H1 (cell line): ENCODE data around the gene BAZ2B.

Experiments used
- EP300 ChIP-seq, 2 experiments: IDR thresholded peaks; 1 replicate in 1 of 2; 2 replicates in 1 of 2; pipeline ENCODE4 v1.6.1; 2011 to 2012; ENCODE audit warnings: low read depth in 2 of 2, low read length in 2 of 2, mild to moderate bottlenecking in 2 of 2, borderline replicate concordance in 1 of 2, inconsistent platforms in 1 of 2, moderate library complexity in 1 of 2
- FOSL1 ChIP-seq: IDR thresholded peaks from 2 replicates; pipeline ENCODE4 v1.6.1; 2011; ENCODE audit warnings: mild to moderate bottlenecking, low read depth, low read length, moderate library complexity; ENCODE audit not compliant: insufficient read depth
- POLR2A ChIP-seq, 2 experiments: IDR thresholded peaks; 1 replicate in 1 of 2; 2 replicates in 1 of 2; pipeline ENCODE4 v1.6.1; 2011; ENCODE audit warnings: low read depth in 2 of 2, low read length in 2 of 2, mild to moderate bottlenecking in 2 of 2; ENCODE audit errors: control extremely low read depth in 1 of 2
- RAD21 ChIP-seq, 2 experiments: IDR thresholded peaks in 1 of 2; conservative IDR thresholded peaks in 1 of 2; 2 replicates each; pipeline ENCODE4 v1.6.1; 2011; ENCODE audit warnings: low read depth in 2 of 2, low read length in 2 of 2, improper control_type of control experiment in 1 of 2, inconsistent platforms in 1 of 2, mild to moderate bottlenecking in 1 of 2, moderate library complexity in 1 of 2
- SIRT6 ChIP-seq: IDR thresholded peaks from one replicate; pipeline ENCODE4 v1.7.1; 2012; ENCODE audit warnings: low read length, inconsistent platforms
- SRF ChIP-seq: IDR thresholded peaks from 2 replicates; pipeline ENCODE4 v1.6.1; 2011; ENCODE audit warnings: mild to moderate bottlenecking, low read depth, low read length, moderate library complexity
- YY1 ChIP-seq: IDR thresholded peaks from 2 replicates; pipeline ENCODE4 v1.6.1; 2011; ENCODE audit warnings: low read depth, mild to moderate bottlenecking, low read length
- TF ChIP-seq, protein P1 (sequence below), 3 experiments: IDR thresholded peaks; 1 replicate in 2 of 3; 2 replicates in 1 of 3; pipeline versions ENCODE4 v1.5.1 to v1.6.1; 2011; ENCODE audit warnings: low read length in 3 of 3, mild to moderate bottlenecking in 3 of 3, inconsistent platforms in 2 of 3, low read depth in 1 of 3, moderate library complexity in 1 of 3; ENCODE audit not compliant: insufficient read depth in 1 of 3; ENCODE audit errors: control extremely low read depth in 1 of 3

DNA sequence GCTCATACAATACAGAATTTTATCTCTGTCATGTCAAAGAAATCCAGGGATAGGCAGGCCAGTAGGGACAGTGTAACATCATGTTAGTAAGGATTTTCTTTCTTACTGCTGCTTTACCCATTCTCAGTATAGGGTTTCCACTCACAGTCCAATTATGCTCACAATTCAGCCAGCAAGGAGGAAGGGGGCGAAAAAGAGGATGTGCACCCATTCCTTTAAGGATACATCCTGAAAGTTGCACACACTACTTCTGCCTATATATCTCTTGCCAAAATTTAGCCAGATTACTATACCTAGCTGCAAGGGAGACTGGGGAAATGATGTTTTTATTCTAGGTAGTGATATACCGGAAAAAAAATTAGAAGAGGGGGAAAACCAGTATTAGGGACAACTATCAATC is 66.1 kb downstream of the BAZ2B start:
- TF ChIP-seq, protein P1, sequence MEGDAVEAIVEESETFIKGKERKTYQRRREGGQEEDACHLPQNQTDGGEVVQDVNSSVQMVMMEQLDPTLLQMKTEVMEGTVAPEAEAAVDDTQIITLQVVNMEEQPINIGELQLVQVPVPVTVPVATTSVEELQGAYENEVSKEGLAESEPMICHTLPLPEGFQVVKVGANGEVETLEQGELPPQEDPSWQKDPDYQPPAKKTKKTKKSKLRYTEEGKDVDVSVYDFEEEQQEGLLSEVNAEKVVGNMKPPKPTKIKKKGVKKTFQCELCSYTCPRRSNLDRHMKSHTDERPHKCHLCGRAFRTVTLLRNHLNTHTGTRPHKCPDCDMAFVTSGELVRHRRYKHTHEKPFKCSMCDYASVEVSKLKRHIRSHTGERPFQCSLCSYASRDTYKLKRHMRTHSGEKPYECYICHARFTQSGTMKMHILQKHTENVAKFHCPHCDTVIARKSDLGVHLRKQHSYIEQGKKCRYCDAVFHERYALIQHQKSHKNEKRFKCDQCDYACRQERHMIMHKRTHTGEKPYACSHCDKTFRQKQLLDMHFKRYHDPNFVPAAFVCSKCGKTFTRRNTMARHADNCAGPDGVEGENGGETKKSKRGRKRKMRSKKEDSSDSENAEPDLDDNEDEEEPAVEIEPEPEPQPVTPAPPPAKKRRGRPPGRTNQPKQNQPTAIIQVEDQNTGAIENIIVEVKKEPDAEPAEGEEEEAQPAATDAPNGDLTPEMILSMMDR (IDR thresholded peaks at IDR 0.05; ENCODE audit: control extremely low read depth in 1 of 3, insufficient read depth in 1 of 3, low read depth in 1 of 3, low read length in 3 of 3) = no peak
- TF ChIP-seq EP300 (IDR thresholded peaks at IDR 0.05; ENCODE audit: borderline replicate concordance in 1 of 2, low read depth in 2 of 2, low read length in 2 of 2) (no peak), YY1 (no peak), POLR2A (IDR thresholded peaks at IDR 0.05; ENCODE audit: control extremely low read depth in 1 of 2, low read depth in 2 of 2, low read length in 2 of 2) (no peak), FOSL1 (no peak), SRF (no peak), RAD21 (IDR thresholded peaks at IDR 0.05 in 1 of 2, conservative IDR thresholded peaks at IDR 0.05 in 1 of 2; ENCODE audit: low read depth in 2 of 2, low read length in 2 of 2) (no peak), SIRT6 (no peak)
